GM21528 (cell line): Measurements from ENCODE around the gene TMX4.
"Not testable (repeated sequence)": the region's sequence is repeated elsewhere in the genome, so short reads cannot be mapped to it uniquely, and the experiment has no call there.

Experiments used
- ATAC-seq: cut with Tn5 transposase; IDR thresholded peaks from one replicate; pipeline ENCODE4 v1.9.1; 2021; ENCODE audit warnings: mild to moderate bottlenecking, moderate library complexity; ENCODE audit not compliant: unreplicated experiment, low FRiP score

TMX4 gene

DNA sequence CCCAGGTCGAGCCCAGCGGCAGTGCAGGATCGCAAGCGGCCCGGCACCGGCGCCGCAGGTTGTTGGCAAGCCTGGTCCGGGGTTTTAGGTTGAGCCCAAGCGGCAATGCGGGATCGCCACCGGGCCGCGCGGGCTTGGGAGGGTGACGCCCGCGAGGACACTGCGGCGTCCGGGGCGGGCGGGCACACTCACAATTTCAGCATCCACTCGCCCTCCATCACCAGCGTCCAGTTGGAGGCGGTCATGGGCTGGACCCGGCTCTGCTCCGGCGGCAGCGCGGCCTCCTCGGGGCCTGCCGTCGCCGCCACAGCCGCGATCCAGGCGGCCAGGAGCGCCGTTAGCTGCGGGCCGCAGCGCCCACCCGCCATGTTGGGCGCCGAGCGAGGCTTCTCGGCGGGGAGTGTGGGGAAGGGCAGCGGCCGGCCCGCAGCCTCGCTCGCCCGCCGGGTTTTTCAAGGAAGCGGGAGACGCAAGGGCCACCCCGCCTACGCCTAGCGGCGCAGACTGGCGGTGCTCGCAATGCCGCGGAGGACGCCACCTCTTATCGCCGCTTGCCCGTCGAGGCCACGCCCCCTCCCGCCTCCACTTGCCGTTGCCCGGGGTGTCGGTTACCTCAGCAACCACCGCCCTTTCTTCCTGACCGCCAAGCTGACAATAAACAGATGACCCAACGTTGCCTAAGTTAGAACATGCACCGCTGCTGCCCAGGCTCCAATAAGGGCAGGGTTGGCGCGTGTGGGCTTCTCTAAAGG lies at the start of gene TMX4:
TSS of gene TMX4 (minus strand) at position 516 of the 752 bp plus-strand sequence. CDS start at position 368, 148 bp downstream.
- peak; percentile 94 for ATAC-seq

DNA sequence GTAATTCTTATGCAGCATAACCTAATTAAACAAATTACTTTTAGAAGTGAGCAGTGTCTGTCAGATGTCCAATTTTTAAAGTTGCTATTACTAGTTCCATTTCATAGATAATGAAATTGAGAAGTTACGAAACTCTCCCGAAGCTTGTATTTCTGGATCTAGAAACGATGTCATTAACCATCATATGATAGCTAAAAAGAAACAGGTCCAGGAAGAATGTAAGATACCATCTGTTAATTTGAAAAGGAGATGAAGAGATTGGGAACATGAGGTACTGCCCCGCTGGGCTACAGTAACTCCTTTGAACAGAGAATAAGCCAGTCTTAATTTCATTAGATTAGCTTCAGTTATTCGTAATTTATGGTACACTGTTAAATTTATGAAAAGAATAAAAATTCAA lies 47.5 kb upstream of the TMX4 start:
- ATAC-seq: no peak

DNA sequence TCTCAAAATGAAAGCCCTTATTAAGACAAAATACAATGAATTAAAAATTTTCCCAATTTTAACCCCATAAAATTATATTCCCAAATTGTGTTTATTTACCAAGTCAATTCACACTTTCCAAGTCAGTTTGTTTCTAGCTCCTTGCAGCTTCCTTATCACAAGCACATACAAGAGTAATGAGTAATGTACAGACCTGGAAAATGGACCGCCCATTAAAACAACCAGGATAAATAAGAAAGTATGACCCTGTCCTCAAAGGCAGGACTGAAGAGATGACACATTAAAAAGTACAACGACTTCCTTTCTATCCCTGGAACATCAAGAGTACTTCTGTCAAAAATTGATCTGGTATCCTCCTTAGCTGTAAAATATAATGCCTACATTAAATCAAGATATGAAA lies 47.1 kb upstream of the TMX4 start:
- no peak for ATAC-seq

- no peak for ATAC-seq
Measured at GRCh38 chr20:8065691-8066090, 46.1 kb upstream of the TMX4 start.

DNA sequence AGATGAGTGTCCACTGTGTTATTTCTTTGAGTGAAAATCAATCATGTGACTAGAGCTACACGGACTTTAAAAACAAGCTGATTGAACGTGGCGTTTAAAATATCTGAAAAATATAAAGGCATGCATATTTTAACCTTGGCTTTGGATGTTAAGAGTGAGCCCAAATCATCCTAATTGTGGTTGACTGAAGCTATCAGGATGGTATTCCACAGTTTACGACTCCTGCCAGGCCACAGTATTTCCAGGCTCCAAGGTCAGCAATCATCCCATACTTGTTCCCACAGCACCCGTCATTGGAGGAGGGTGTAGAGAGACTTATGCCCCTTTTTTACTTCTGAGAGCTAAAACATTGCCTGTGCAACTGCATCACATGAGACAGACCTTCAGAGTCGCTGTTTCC lies 43.2 kb upstream of the TMX4 start:
- ATAC-seq: no peak

DNA sequence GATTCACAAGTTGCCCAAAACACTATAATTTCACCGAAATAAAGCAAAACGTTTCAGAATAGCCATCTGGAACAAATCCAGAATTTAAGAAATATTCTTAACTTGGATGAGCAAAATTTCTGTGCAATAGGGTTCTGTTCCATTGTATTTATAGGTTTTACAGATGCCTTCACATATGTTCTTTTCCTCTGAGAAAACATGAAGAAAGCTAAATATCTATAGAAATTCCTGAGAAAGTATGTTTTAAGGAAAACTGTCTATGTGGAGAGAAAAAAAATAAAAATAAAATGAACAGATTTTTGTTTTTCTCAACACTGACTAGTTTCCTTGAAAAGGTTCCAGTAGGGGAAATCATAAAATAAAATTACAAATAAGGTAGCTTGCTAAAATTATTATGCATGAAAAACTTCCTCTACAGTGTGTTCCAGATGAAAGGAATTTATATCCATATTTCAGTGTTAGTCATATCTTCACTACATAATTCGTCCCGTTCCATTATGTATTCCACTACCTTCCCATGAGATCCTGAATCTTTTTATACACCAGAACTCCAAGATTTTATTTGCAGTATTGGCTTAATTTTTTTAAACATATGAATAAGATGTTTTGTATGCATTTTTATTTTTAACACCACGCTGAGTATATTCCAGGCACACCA lies 42.4 kb upstream of the TMX4 start:
- no peak for ATAC-seq

DNA sequence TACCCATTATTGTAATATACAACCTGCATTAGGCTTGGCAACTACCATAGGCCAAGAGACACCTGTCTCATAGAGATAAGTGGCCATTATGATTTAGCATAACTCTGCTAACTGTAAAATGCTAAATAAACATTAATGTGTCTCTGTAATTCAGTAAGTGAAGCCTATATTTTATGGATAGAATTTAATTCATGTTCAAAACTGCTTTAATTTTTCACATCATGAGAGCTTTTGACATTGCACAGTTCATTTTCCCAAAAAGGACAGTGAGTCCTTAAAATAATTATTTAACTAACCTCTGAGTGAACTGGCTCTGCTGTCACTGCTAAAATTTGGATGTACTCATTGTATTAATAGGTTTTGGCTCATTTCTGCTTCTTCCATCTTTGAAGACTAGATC lies 41.4 kb upstream of the TMX4 start:
- ATAC-seq: no peak

- ATAC-seq: no peak
Measured at GRCh38 chr20:8057871-8058270, 38.3 kb upstream of the TMX4 start.

- no peak for ATAC-seq
Measured at GRCh38 chr20:8055096-8055495, 35.5 kb upstream of the TMX4 start.

GRCh38 chr20:8050157-8050837 lies 30.7 kb upstream of the TMX4 start:
- no peak for ATAC-seq

- ATAC-seq: no peak
Measured at GRCh38 chr20:8049310-8049709, 29.7 kb upstream of the TMX4 start.

- no peak for ATAC-seq
Measured at GRCh38 chr20:8045946-8046345, 26.4 kb upstream of the TMX4 start.

GRCh38 chr20:8043687-8044282 lies 24.2 kb upstream of the TMX4 start:
- peak; percentile 79 for ATAC-seq

DNA sequence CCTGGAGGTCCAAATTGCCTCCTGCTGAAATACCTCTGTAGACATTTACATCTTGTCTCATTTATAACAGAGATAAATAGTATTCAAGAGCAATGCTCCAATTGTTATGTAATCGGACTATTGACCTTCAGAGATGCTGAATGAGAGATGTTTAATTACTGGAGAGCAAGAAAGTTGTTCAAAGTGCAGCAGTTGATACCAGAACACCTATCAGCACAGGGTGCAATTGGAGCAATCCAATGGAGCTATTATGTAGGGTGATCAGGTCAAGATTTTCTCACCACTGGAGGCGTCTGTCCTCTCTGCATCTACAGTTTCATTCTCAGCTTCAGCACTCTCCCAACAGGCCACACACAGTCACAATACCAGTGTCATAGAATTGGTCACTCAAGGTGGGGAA lies 19.5 kb upstream of the TMX4 start:
- ATAC-seq: no peak

GRCh38 chr20:8036771-8037170 lies 17.2 kb upstream of the TMX4 start:
- no peak for ATAC-seq

- ATAC-seq: no peak
Measured at GRCh38 chr20:8033151-8033841, 13.7 kb upstream of the TMX4 start.

DNA sequence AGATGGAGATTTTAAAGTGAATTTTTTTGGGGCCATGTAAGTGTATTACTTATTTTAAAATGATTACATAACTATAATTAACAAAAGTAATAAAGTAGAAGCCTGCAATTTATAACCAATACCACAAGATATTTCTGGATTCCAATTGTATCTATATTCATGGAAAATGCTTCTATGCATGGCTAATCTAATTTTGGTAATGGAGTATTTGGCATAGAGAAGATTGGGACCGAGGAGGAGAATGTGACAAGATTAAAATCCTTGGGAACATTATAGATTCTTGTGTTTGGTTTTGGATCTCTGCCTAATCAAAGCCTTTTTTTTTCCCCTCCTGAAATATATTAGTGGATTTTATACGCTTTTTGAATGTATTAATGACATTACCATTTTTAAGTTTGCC lies 12.9 kb upstream of the TMX4 start:
- no peak for ATAC-seq

- not testable (repeated sequence) for ATAC-seq
Measured at GRCh38 chr20:8031539-8031938, 12.0 kb upstream of the TMX4 start.

GRCh38 chr20:8021541-8022269 lies 2.1 kb upstream of the TMX4 start:
- ATAC-seq: no peak
